Small intestine (tissue), 7 donors: ENCODE results near the gene ARL14EP. TPM values are rescaled to one million over a fixed set of nuclear protein-coding genes. Genes with fewer than 3 reads are reported as not detected.

Experiments used
- DNase-seq, 2 donors: peaks; one replicate each; pipeline versions ENCODE4 v3.0.0 to v3.0.0-alpha.2; 2013
- FAIRE-seq: peaks from 2 replicates; lab custom pipeline; 2012; peaks lifted over from hg19 to GRCh38; lab: Jason Lieb, UNC
- H3K27ac ChIP-seq, 3 donors: one replicate each; pipeline ENCODE4 v1.5.1; 2013; ENCODE audit warnings: low read length in 2 of 3, mild to moderate bottlenecking in 2 of 3, control low read depth in 1 of 3, inconsistent platforms in 1 of 3, low read depth in 1 of 3, moderate library complexity in 1 of 3
- H3K27me3 ChIP-seq, 3 donors: one replicate each; pipeline ENCODE4 v1.6.1; 2013; ENCODE audit warnings: low read length in 3 of 3, inconsistent platforms in 1 of 3; ENCODE audit not compliant: control insufficient read depth in 3 of 3, insufficient read depth in 3 of 3
- H3K36me3 ChIP-seq, 3 donors: one replicate each; pipeline ENCODE4 v1.6.1; 2013; ENCODE audit warnings: low read length in 3 of 3, inconsistent platforms in 1 of 3, low read depth in 1 of 3, mild to moderate bottlenecking in 1 of 3, moderate library complexity in 1 of 3; ENCODE audit not compliant: control insufficient read depth in 3 of 3, insufficient read depth in 2 of 3
- H3K4me1 ChIP-seq, 3 donors: one replicate each; pipeline ENCODE4 v1.6.1; 2013; ENCODE audit warnings: low read length in 2 of 3, inconsistent platforms in 1 of 3, low read depth in 1 of 3, mild to moderate bottlenecking in 1 of 3, moderate library complexity in 1 of 3; ENCODE audit not compliant: control insufficient read depth in 3 of 3, insufficient read depth in 2 of 3
- H3K4me3 ChIP-seq, 3 donors: one replicate each; pipeline ENCODE4 v1.5.1; 2013; ENCODE audit warnings: low read length in 3 of 3, control low read depth in 1 of 3, inconsistent platforms in 1 of 3, low read depth in 1 of 3, mild to moderate bottlenecking in 1 of 3, moderate library complexity in 1 of 3
- H3K9me3 ChIP-seq, 2 donors: one replicate each; pipeline ENCODE4 v1.6.1; 2013; ENCODE audit warnings: low read depth in 1 of 2, low read length in 1 of 2; ENCODE audit not compliant: control insufficient read depth in 2 of 2, insufficient read depth in 1 of 2
- WGBS, 3 donors: extraction: QIAGEN DNeasy Blood & Tissue Kit; methylation state at CpG; one replicate each; pipeline ENCODE4 v1.1.7; 2013; 5-methylcytosine and 5-hydroxymethylcytosine counted together
- polyA plus RNA-seq, 4 donors: library from polyadenylated mRNA; stranded (reverse) in 3 of 4; unstranded in 1 of 4; fragments of 200-250 nt in 3 of 4; fragments of 120-200 nt in 1 of 4; gene quantifications; one replicate each; pipeline versions ENCODE4 v1.2.1 to v1.2.3, GENCODE V29; 2013
- donor health status: healthy with polysubstance abuse.
- donor health status: control.
- donor health status: control.
- donor health status: Bipolar disorder and iron deficiency.
- donor health status: healthy.

ARL14EP gene
- polyA plus RNA-seq, 4 donors: 4.5 to 24.9 (median 8.8) TPM

- no peaks in the 10 kb centered on the region for H3K4me1 ChIP-seq
- no peaks in the 10 kb centered on the region for H3K36me3 ChIP-seq
- H3K9me3 ChIP-seq: no peaks in the 10 kb centered on the region
- H3K4me3 ChIP-seq: no peak overlapping the region
- H3K27ac ChIP-seq: no peak overlapping the region
- WGBS, 3 donors: 76 to 89% (median 87%) methylated on average over 4 of the region's 4 CpGs
- H3K27me3 ChIP-seq: peaks cover 0 to 2% (median 0%) of the 10 kb centered on the region in 3 donors
- DNase-seq (no peak), FAIRE-seq (no peak)
These were observed 33.5 kb downstream of the ARL14EP start for GRCh38 chr11:30356391-30356790.

- DNase-seq (no peak), FAIRE-seq (no peak)
- Histone ChIP-seq H3K27ac (no peak overlapping the region), H3K36me3 (no peaks in the 10 kb centered on the region), H3K4me1 (no peaks in the 10 kb centered on the region), H3K27me3 (no peaks in the 10 kb centered on the region), H3K9me3 (no peaks in the 10 kb centered on the region), H3K4me3 (no peak overlapping the region)
- WGBS, 3 donors: 10 to 42% (median 22%) methylated on average over 1 of the region's 1 CpG
These were observed 35.0 kb downstream of the ARL14EP start for GRCh38 chr11:30357872-30358271.

GRCh38 chr11:30358536-30358935 lies 35.6 kb downstream of the ARL14EP start:
- Histone ChIP-seq H3K9me3 (no peaks in the 10 kb centered on the region), H3K27ac (no peak overlapping the region), H3K4me1 (no peaks in the 10 kb centered on the region), H3K36me3 (no peaks in the 10 kb centered on the region), H3K4me3 (no peak overlapping the region), H3K27me3 (no peaks in the 10 kb centered on the region)
- no peak for DNase-seq
- FAIRE-seq: no peak
- WGBS, 3 donors: 83 to 84% (median 83%) methylated on average over 2 of the region's 2 CpGs

- FAIRE-seq (no peak), DNase-seq (no peak)
- Histone ChIP-seq H3K9me3 (no peaks in the 10 kb centered on the region), H3K36me3 (no peaks in the 10 kb centered on the region), H3K4me1 (no peaks in the 10 kb centered on the region), H3K27ac (no peak overlapping the region), H3K27me3 (no peaks in the 10 kb centered on the region), H3K4me3 (no peak overlapping the region)
These were observed 37.8 kb downstream of the ARL14EP start for GRCh38 chr11:30360741-30361140.

- DNase-seq (no peak), FAIRE-seq (no peak)
- H3K4me3 ChIP-seq: no peak overlapping the region
- 37 to 42% (median 39%) methylated on average over 7 of the region's 7 CpGs for WGBS, 3 donors
- no peak overlapping the region for H3K27ac ChIP-seq
- no peaks in the 10 kb centered on the region for H3K9me3 ChIP-seq
- H3K36me3 ChIP-seq: no peaks in the 10 kb centered on the region
- H3K27me3 ChIP-seq: no peaks in the 10 kb centered on the region
- no peaks in the 10 kb centered on the region for H3K4me1 ChIP-seq
These were observed 41.4 kb downstream of the ARL14EP start for GRCh38 chr11:30364139-30364836.

- Histone ChIP-seq H3K27ac (no peak overlapping the region), H3K4me3 (no peak overlapping the region), H3K9me3 (no peaks in the 10 kb centered on the region), H3K27me3 (no peaks in the 10 kb centered on the region), H3K36me3 (no peaks in the 10 kb centered on the region), H3K4me1 (no peaks in the 10 kb centered on the region)
- FAIRE-seq (no peak), DNase-seq (no peak)
- 71 to 72% (median 72%) methylated on average over 9 of the region's 9 CpGs for WGBS, 3 donors
These were observed 42.1 kb downstream of the ARL14EP start for GRCh38 chr11:30364837-30365482.

- DNase-seq: no peak
- WGBS, 3 donors: 87% methylated on average over 3 of the region's 3 CpGs
- no peaks in the 10 kb centered on the region for H3K36me3 ChIP-seq
These were observed 43.1 kb downstream of the ARL14EP start for GRCh38 chr11:30365793-30366517.

GRCh38 chr11:30368394-30368793 lies 45.5 kb downstream of the ARL14EP start:
- Histone ChIP-seq H3K9me3 (no peaks in the 10 kb centered on the region), H3K4me3 (no peak overlapping the region), H3K4me1 (no peaks in the 10 kb centered on the region), H3K27me3 (no peaks in the 10 kb centered on the region), H3K27ac (no peak overlapping the region), H3K36me3 (no peaks in the 10 kb centered on the region)
- DNase-seq: no peak
- no peak for FAIRE-seq
- WGBS, 3 donors: 75 to 87% (median 81%) methylated on average over 4 of the region's 4 CpGs

More at GRCh38 chr11:30365793-30366517, 43.1 kb downstream of the ARL14EP start:
- Histone ChIP-seq H3K27ac (no peak overlapping the region), H3K27me3 (no peaks in the 10 kb centered on the region), H3K4me3 (no peak overlapping the region), H3K4me1 (no peaks in the 10 kb centered on the region), H3K9me3 (no peaks in the 10 kb centered on the region)
- FAIRE-seq: no peak
